Thymus (tissue), 11 donors: ENCODE measurements around the gene RPS4Y2. TPM values are rescaled to one million over a fixed set of nuclear protein-coding genes. Genes with fewer than 3 reads are reported as not detected.

Source experiments
- DNase-seq, 9 donors: peaks; one replicate each; pipeline ENCODE4 v3.0.0-alpha.2; 2013; ENCODE audit warnings: low spot score in 9 of 9, low read depth in 6 of 9, missing footprints in 1 of 9
- H3K27ac ChIP-seq, 2 donors: one replicate each; pipeline ENCODE4 v1.5.1; 2013; ENCODE audit warnings: control low read depth in 1 of 2, low read depth in 1 of 2, low read length in 1 of 2, mild to moderate bottlenecking in 1 of 2, moderate library complexity in 1 of 2
- H3K27me3 ChIP-seq, 2 donors: one replicate each; pipeline ENCODE4 v1.5.1; 2013; ENCODE audit warnings: low read length in 1 of 2; ENCODE audit not compliant: control insufficient read depth in 2 of 2, insufficient read depth in 1 of 2
- H3K36me3 ChIP-seq, 2 donors: one replicate each; pipeline ENCODE4 v1.5.1; 2013; ENCODE audit warnings: low read length in 1 of 2, mild to moderate bottlenecking in 1 of 2, moderate library complexity in 1 of 2; ENCODE audit not compliant: control insufficient read depth in 2 of 2, insufficient read depth in 2 of 2
- H3K4me1 ChIP-seq, 2 donors: one replicate each; pipeline ENCODE4 v1.5.1; 2013; ENCODE audit warnings: low read length in 2 of 2; ENCODE audit not compliant: control insufficient read depth in 2 of 2, insufficient read depth in 2 of 2
- H3K4me3 ChIP-seq, 2 donors: one replicate each; pipeline ENCODE4 v1.5.1; 2013; ENCODE audit warnings: low read length in 2 of 2, control low read depth in 1 of 2, mild to moderate bottlenecking in 1 of 2
- H3K9me3 ChIP-seq, 2 donors: one replicate each; pipeline ENCODE4 v1.5.1; 2013; ENCODE audit warnings: low read length in 1 of 2, mild to moderate bottlenecking in 1 of 2; ENCODE audit not compliant: control insufficient read depth in 2 of 2, insufficient read depth in 1 of 2
- WGBS: extraction: QIAGEN DNeasy Blood & Tissue Kit; methylation state at CpG from one replicate; pipeline ENCODE4 v1.1.7; 2013; 5-methylcytosine and 5-hydroxymethylcytosine counted together
- polyA plus RNA-seq: library from polyadenylated mRNA; stranded (reverse); fragments of 200-250 nt; gene quantifications from one replicate; pipeline ENCODE4 v1.2.3, GENCODE V29; 2013
- total RNA-seq: library from RNA; stranded (reverse); fragments of 120-200 nt; gene quantifications from one replicate; pipeline ENCODE4 v1.2.4, GENCODE V29; 2013
- donor health status: healthy.

Gene RPS4Y2
- total and polyA plus RNA-seq, 2 donors: 0.48 TPM; not detected in 1

GRCh38 chrY:20802659-20803058 is 46.8 kb downstream of the RPS4Y2 start:
- WGBS: 27% methylated on average over 2 of the region's 2 CpGs
- no peaks in the 10 kb centered on the region for H3K27me3 ChIP-seq
- H3K27ac ChIP-seq: no peak overlapping the region
- no peaks in the 10 kb centered on the region for H3K36me3 ChIP-seq
- DNase-seq: no peak
- H3K4me3 ChIP-seq: no peak overlapping the region
- no peaks in the 10 kb centered on the region for H3K4me1 ChIP-seq
- H3K9me3 ChIP-seq: no peaks in the 10 kb centered on the region

DNA sequence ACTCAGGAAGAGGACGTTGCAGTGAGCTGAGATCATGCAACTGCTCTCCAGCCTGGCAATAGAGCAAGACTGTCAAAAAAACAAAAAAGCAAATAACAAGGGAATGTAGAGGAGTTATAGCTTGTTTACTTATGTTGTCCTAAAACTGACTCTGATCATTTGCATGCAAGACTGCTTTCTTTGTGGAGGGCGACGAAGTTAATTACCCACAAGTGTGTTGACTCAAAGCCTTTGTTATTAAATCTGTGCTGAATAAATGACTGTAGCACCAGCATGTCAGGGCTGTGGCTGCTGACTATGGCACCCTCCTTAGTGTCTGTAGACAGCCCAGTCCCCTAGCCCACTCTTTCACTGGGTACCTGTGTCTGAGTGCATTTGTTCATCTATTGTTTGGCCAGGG is 50.3 kb downstream of the RPS4Y2 start:
- WGBS: 86% methylated on average over 3 of the region's 3 CpGs
- no peak overlapping the region for H3K27ac ChIP-seq
- H3K9me3 ChIP-seq: no peaks in the 10 kb centered on the region
- H3K4me1 ChIP-seq: no peaks in the 10 kb centered on the region
- no peak for DNase-seq
- H3K36me3 ChIP-seq: no peaks in the 10 kb centered on the region
- no peak overlapping the region for H3K4me3 ChIP-seq
- H3K27me3 ChIP-seq: no peaks in the 10 kb centered on the region

- no peak overlapping the region for H3K4me3 ChIP-seq
- no peaks in the 10 kb centered on the region for H3K27me3 ChIP-seq
- H3K36me3 ChIP-seq: no peaks in the 10 kb centered on the region
- DNase-seq: no peak
- no peaks in the 10 kb centered on the region for H3K9me3 ChIP-seq
- WGBS: 42% methylated on average over 1 of the region's 1 CpG
- no peaks in the 10 kb centered on the region for H3K4me1 ChIP-seq
- H3K27ac ChIP-seq: no peak overlapping the region
Measured at GRCh38 chrY:20813459-20813858, 57.6 kb downstream of the RPS4Y2 start.

- no peak for DNase-seq
- no peaks in the 10 kb centered on the region for H3K9me3 ChIP-seq
- WGBS: 89% methylated on average over 1 of the region's 1 CpG
- no peak overlapping the region for H3K27ac ChIP-seq
- H3K4me3 ChIP-seq: no peak overlapping the region
- H3K27me3 ChIP-seq: no peaks in the 10 kb centered on the region
- no peaks in the 10 kb centered on the region for H3K4me1 ChIP-seq
- H3K36me3 ChIP-seq: no peaks in the 10 kb centered on the region
Measured at GRCh38 chrY:20814794-20815193, 58.9 kb downstream of the RPS4Y2 start.

- no peak for DNase-seq
- Histone ChIP-seq H3K4me3 (no peak overlapping the region), H3K27me3 (no peaks in the 10 kb centered on the region), H3K27ac (no peak overlapping the region), H3K4me1 (no peaks in the 10 kb centered on the region), H3K9me3 (no peaks in the 10 kb centered on the region), H3K36me3 (no peaks in the 10 kb centered on the region)
- WGBS: 87% methylated on average over 2 of the region's 2 CpGs
Measured at GRCh38 chrY:20817067-20817466, 61.2 kb downstream of the RPS4Y2 start.

Other genes with a start within 250 kb of the RPS4Y2 start
- gene EIF1AY, start 180.3 kb upstream of the RPS4Y2 start, total RNA-seq: not detected
- 76.9 TPM for gene EIF1AY, start 180.3 kb upstream of the RPS4Y2 start, polyA plus RNA-seq